GM18517 (cell line): ENCODE results near the gene MCRS1.
"Not testable (repeated sequence)": the region's sequence is repeated elsewhere in the genome, so short reads cannot be mapped to it uniquely, and the experiment has no call there.

Experiments
- ATAC-seq: cut with Tn5 transposase; IDR thresholded peaks from one replicate; pipeline ENCODE4 v1.9.1; 2021; ENCODE audit warnings: mild to moderate bottlenecking, moderate library complexity; ENCODE audit not compliant: unreplicated experiment

The MCRS1 gene

DNA sequence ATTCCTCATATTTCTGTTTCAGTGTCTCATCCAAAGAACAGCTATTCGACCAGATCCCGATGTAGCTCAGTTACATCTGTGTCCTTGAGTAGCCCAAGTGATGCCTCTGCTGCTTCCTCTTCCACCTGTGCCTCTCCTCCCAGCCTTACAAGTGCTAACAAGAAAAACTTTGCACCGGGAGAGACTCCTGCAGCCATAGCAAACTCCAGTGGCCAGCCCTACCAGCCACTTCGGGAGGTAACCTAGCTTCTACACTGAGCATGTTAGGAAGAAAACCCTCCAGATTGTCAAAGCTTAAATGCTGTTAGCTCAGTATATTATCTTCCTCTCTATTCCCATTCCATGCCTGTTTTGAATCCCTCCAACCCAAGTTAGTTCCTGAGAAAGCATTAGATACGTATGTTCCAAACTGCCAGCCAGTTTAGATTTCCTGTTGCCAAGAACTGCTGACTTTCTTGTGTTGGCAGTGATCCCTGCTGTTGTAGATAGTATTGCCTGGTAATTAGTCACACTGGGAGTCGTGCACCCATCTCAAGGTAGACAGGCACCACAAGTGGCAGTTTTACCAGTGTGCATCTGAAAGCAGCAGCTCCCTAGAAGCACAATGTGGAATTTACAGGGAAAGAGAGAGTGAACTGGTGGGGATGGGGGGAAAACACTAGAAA is 43.1 kb downstream of the MCRS1 start:
- ATAC-seq, result no peak

- no peak for ATAC-seq
Observed at GRCh38 chr12:49521389-49521788, 46.6 kb downstream of the MCRS1 start.

DNA sequence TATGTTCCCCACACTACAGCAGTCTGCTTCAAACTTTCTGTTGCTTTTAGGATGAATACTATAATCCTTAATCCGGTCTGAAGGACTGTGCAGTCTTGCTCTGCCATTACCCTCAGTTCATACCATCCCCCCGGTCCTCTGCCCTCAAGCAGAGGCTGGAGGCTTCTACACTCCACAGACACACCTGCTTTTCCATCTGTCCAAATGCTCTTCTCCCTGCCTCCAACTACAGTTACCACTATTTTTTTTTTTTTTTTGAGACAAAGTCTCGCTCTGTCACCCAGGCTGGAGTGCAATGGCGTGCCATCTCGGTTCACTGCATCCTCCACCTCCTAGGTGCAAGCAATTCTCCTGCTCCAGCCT is 48.4 kb downstream of the MCRS1 start:
- ATAC-seq, result no peak

GRCh38 chr12:49518914-49519573 is 48.9 kb downstream of the MCRS1 start:
- no peak for ATAC-seq

- no peak for ATAC-seq
Observed at GRCh38 chr12:49515266-49515665, 52.7 kb downstream of the MCRS1 start.

- ATAC-seq, result no peak
Observed at GRCh38 chr12:49512546-49512945, 55.4 kb downstream of the MCRS1 start.

DNA sequence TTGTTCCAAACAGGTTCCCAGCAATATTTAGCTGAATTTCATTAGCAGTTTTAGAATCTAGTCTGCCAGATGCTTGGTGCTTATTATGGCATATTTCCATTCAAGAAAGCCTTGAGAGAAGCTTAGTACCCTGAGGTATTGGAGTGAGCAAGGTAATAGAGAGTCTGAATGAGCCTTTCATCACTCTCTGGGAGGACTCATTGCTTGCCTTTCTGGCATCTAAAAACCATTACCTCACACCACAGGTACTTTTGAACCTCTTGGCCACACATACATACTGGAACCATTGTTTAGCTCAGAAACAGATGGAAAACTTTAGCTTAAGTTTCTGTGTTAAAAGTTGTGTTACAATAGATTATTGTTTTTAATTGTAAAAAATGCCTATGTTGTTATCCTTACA is 56.5 kb downstream of the MCRS1 start:
- no peak for ATAC-seq

DNA sequence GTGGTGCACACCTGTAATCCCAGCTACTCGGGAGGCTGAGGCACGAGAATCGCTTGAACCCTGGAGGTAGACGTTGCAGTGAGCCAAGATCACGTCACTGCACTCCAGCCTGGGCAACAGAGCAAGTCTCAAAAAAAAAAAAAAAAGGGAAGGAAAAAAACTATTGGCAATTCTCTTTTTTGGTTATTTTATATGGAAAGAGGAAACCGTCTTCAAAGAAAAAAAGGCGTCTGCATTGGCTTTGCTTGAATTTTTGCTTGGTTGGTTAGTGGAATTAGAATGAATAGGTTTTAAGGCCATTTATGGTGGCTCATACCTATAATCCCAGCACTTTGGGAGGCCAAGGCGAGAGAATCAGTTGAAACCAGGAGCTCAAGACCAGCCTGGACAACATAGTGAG is 58.3 kb downstream of the MCRS1 start:
- ATAC-seq, result not testable (repeated sequence)
